GM12873 (cell line): ENCODE results near the gene COL23A1.

Experiments used
- CTCF ChIP-seq: IDR thresholded peaks from 2 replicates; pipeline ENCODE4 v1.5.1; 2012; ENCODE audit warnings: low read depth, mild to moderate bottlenecking, moderate library complexity, low read length, control low read depth; ENCODE audit not compliant: insufficient read depth; ENCODE audit errors: missing control alignments

The COL23A1 gene

GRCh38 chr5:178223196-178223773 lies 366.9 kb downstream of the COL23A1 start:
- TF ChIP-seq CTCF, result peak; percentile 5

GRCh38 chr5:178222292-178222691 lies 367.9 kb downstream of the COL23A1 start:
- no peak for TF ChIP-seq CTCF

- TF ChIP-seq CTCF, result no peak
Observed at GRCh38 chr5:178221853-178222252, 368.3 kb downstream of the COL23A1 start.

- no peak for TF ChIP-seq CTCF
Observed at GRCh38 chr5:178221282-178221681, 368.9 kb downstream of the COL23A1 start.

GRCh38 chr5:178218827-178219226 lies 371.4 kb downstream of the COL23A1 start:
- no peak for TF ChIP-seq CTCF

GRCh38 chr5:178218237-178218776 lies 371.9 kb downstream of the COL23A1 start:
- TF ChIP-seq CTCF, result no peak

- no peak for TF ChIP-seq CTCF
Observed at GRCh38 chr5:178216779-178217178, 373.4 kb downstream of the COL23A1 start.
